Transverse colon (tissue), 4 donors: ENCODE data around the gene MPZL3.

Experiments
- CTCF ChIP-seq, 5 experiments: fragments of 200-600 bp in 3 of 5; fragments of 450-650 bp in 2 of 5; sonication (generic) in 3 of 5; IDR thresholded peaks; 1 replicate in 2 of 5; 2 replicates in 3 of 5; pipeline ENCODE4 v1.5.1; 2016 to 2017; ENCODE audit warnings: antibody characterized with exemption in 5 of 5, inconsistent platforms in 3 of 5, mild to moderate bottlenecking in 2 of 5, moderate library complexity in 1 of 5
- POLR2AphosphoS5 ChIP-seq, 3 donors: sonication (generic); formaldehyde crosslinking; IDR thresholded peaks; one replicate each; pipeline ENCODE4 v1.6.1; 2016; ENCODE audit warnings: antibody characterized with exemption in 3 of 3

- TF ChIP-seq POLR2AphosphoS5 (IDR thresholded peaks at IDR 0.05) (no peak), CTCF (IDR thresholded peaks at IDR 0.05) (no peak)
Observed at GRCh38 chr11:118221419-118221818, 30.7 kb downstream of the MPZL3 start.
